H9 (cell line): ENCODE results near the gene ZNF264. TPM values are rescaled to one million over a fixed set of nuclear protein-coding genes. Genes with fewer than 3 reads are reported as not detected.

ENCODE experiments used
- DNase-seq: peaks from one replicate; pipeline ENCODE4 v3.0.0-alpha.2; 2017
- H2AFZ ChIP-seq: one replicate; pipeline ENCODE4 v1.6.1; 2013; ENCODE audit warnings: mild to moderate bottlenecking, low read length, control low read depth, moderate library complexity
- H2AK5ac ChIP-seq: 2 replicates; pipeline ENCODE4 v1.6.1; 2013; ENCODE audit warnings: low read length, control low read depth, mixed read lengths; ENCODE audit not compliant: insufficient read length
- H2BK120ac ChIP-seq: one replicate; pipeline ENCODE4 v1.6.1; 2013; ENCODE audit warnings: low read depth, mild to moderate bottlenecking, low read length, control low read depth, inconsistent platforms; ENCODE audit not compliant: poor library complexity, severe bottlenecking
- H2BK12ac ChIP-seq: 2 replicates; pipeline ENCODE4 v1.6.1; 2013; ENCODE audit warnings: low read length, control low read depth, mixed read lengths, low read depth; ENCODE audit not compliant: insufficient read length
- H2BK15ac ChIP-seq: 2 replicates; pipeline ENCODE4 v1.6.1; 2013; ENCODE audit warnings: low read depth, low read length, control low read depth
- H2BK20ac ChIP-seq: one replicate; pipeline ENCODE4 v1.6.1; 2013; ENCODE audit warnings: low read depth, mild to moderate bottlenecking, low read length, control low read depth, inconsistent platforms; ENCODE audit not compliant: poor library complexity, severe bottlenecking
- H2BK5ac ChIP-seq: 2 replicates; pipeline ENCODE4 v1.6.1; 2013; ENCODE audit warnings: low read length, control low read depth, mixed read lengths; ENCODE audit not compliant: insufficient read length
- H3K14ac ChIP-seq: 2 replicates; pipeline ENCODE4 v1.6.1; 2013; ENCODE audit warnings: low read length, control low read depth; ENCODE audit not compliant: insufficient read depth
- H3K18ac ChIP-seq: 2 replicates; pipeline ENCODE4 v1.6.1; 2013; ENCODE audit warnings: low read depth, mild to moderate bottlenecking, mixed read lengths, low read length, control low read depth; ENCODE audit not compliant: insufficient read length
- H3K23ac ChIP-seq: 2 replicates; pipeline ENCODE4 v1.6.1; 2013; ENCODE audit warnings: low read length, control low read depth, mixed read lengths, low read depth; ENCODE audit not compliant: insufficient read length
- H3K23me2 ChIP-seq: 2 replicates; pipeline ENCODE4 v1.6.1; 2013; ENCODE audit warnings: low read depth, mild to moderate bottlenecking, mixed read lengths, low read length, control low read depth; ENCODE audit not compliant: insufficient read length, poor library complexity, severe bottlenecking
- H3K27ac ChIP-seq: 2 replicates; pipeline ENCODE4 v1.5.1; 2013; ENCODE audit warnings: low read length, control low read depth, mixed read lengths, low read depth; ENCODE audit not compliant: insufficient read length
- H3K27me3 ChIP-seq: 2 replicates; pipeline ENCODE4 v1.6.1; 2013; ENCODE audit warnings: low read length, control low read depth, inconsistent platforms; ENCODE audit not compliant: insufficient read depth
- H3K4ac ChIP-seq: 2 replicates; pipeline ENCODE4 v1.6.1; 2013; ENCODE audit warnings: low read depth, mild to moderate bottlenecking, control low read depth, inconsistent platforms, low read length, moderate library complexity
- H3K4me1 ChIP-seq: 2 replicates; pipeline ENCODE4 v1.6.1; 2013; ENCODE audit warnings: low read length, control low read depth, inconsistent platforms; ENCODE audit not compliant: insufficient read depth
- H3K4me2 ChIP-seq: 2 replicates; pipeline ENCODE4 v1.6.1; 2013; ENCODE audit warnings: low read length, control low read depth, mixed read lengths; ENCODE audit not compliant: insufficient read length, insufficient read depth
- H3K56ac ChIP-seq: 2 replicates; pipeline ENCODE4 v1.6.1; 2013; ENCODE audit warnings: low read depth, mild to moderate bottlenecking, mixed read lengths, low read length, control low read depth; ENCODE audit not compliant: insufficient read length
- H3K79me1 ChIP-seq: 2 replicates; pipeline ENCODE4 v1.6.1; 2013; ENCODE audit warnings: low read depth, mild to moderate bottlenecking, moderate library complexity, low read length, control low read depth, inconsistent platforms; ENCODE audit not compliant: insufficient read depth, poor library complexity, severe bottlenecking
- H3K79me2 ChIP-seq: 2 replicates; pipeline ENCODE4 v1.6.1; 2013; ENCODE audit warnings: low read length, control low read depth, inconsistent platforms; ENCODE audit not compliant: insufficient read depth
- H3K9ac ChIP-seq: 2 replicates; pipeline ENCODE4 v1.6.1; 2013; ENCODE audit warnings: low read length, control low read depth, mixed read lengths; ENCODE audit not compliant: insufficient read length; ENCODE audit errors: extremely low read depth
- H3K9me3 ChIP-seq: one replicate; pipeline ENCODE4 v1.6.1; 2013; ENCODE audit warnings: low read depth, low read length, inconsistent platforms; ENCODE audit not compliant: control insufficient read depth
- H3T11ph ChIP-seq: one replicate; pipeline ENCODE4 v1.6.1; 2013; ENCODE audit warnings: mild to moderate bottlenecking, low read length, control low read depth, inconsistent platforms
- H4K20me1 ChIP-seq: one replicate; pipeline ENCODE4 v1.6.1; 2013; ENCODE audit not compliant: control insufficient read depth, insufficient read length, insufficient read depth
- H4K5ac ChIP-seq: 2 replicates; pipeline ENCODE4 v1.6.1; 2013; ENCODE audit warnings: low read depth, mild to moderate bottlenecking, mixed read lengths, low read length, control low read depth; ENCODE audit not compliant: insufficient read length
- H4K8ac ChIP-seq: replicated peaks from 2 replicates; pipeline ENCODE4 v1.6.1; 2013; ENCODE audit warnings: low read length, control low read depth, mixed read lengths, low read depth; ENCODE audit not compliant: insufficient read length
- H4K91ac ChIP-seq: 2 replicates; pipeline ENCODE4 v1.6.1; 2013; ENCODE audit warnings: low read depth, mild to moderate bottlenecking, moderate library complexity, mixed read lengths, low read length, control low read depth; ENCODE audit not compliant: insufficient read length
- H3K27ac Mint-ChIP-seq, 3 experiments: 2 replicates in 2 of 3; 3 replicates in 1 of 3; pipeline ENCODE4 v1.8.0; 2020 to 2021; ENCODE audit warnings: mixed read lengths in 3 of 3, mild to moderate bottlenecking in 1 of 3, moderate library complexity in 1 of 3
- H3K27me3 Mint-ChIP-seq: 2 replicates; pipeline ENCODE4 v1.8.0; 2021; ENCODE audit warnings: low read depth, mild to moderate bottlenecking, moderate library complexity, mixed read lengths
- H3K36me3 Mint-ChIP-seq, 3 experiments: 2 replicates in 2 of 3; 3 replicates in 1 of 3; pipeline ENCODE4 v1.8.0; 2020 to 2021; ENCODE audit warnings: low read depth in 3 of 3, mixed read lengths in 3 of 3; ENCODE audit not compliant: insufficient read depth in 1 of 3
- H3K4me1 Mint-ChIP-seq, 2 experiments: 2 replicates each; pipeline ENCODE4 v1.8.0; 2020; ENCODE audit warnings: mixed read lengths in 2 of 2
- H3K4me3 Mint-ChIP-seq, 2 experiments: 2 replicates in 1 of 2; 3 replicates in 1 of 2; pipeline ENCODE4 v1.8.0; 2020 to 2021; ENCODE audit warnings: mild to moderate bottlenecking in 2 of 2, mixed read lengths in 2 of 2, moderate library complexity in 1 of 2
- H3K9me3 Mint-ChIP-seq, 2 experiments: 2 replicates in 1 of 2; 3 replicates in 1 of 2; pipeline ENCODE4 v1.8.0; 2020; ENCODE audit warnings: mild to moderate bottlenecking in 2 of 2, mixed read lengths in 2 of 2, moderate library complexity in 1 of 2
- CTCF ChIP-seq: fragments of 200-600 bp; sonication (generic); conservative IDR thresholded peaks from 3 replicates; pipeline ENCODE4 v1.8.0; 2021; ENCODE audit warnings: antibody characterized with exemption, mild to moderate bottlenecking
- WGBS: extraction: QIAGEN DNeasy Blood & Tissue Kit; methylation state at CpG from one replicate; pipeline ENCODE4 v1.1.7; 2013; ENCODE audit warnings: missing lambda C conversion rate, low lambda C conversion rate, mixed read lengths; ENCODE audit not compliant: insufficient read length; ENCODE audit errors: extremely low coverage; 5-methylcytosine and 5-hydroxymethylcytosine counted together
- total RNA-seq: library from RNA; stranded (reverse); gene quantifications from 2 replicates; pipeline ENCODE4 v1.2.1, GENCODE V29; 2021

ZNF264 gene
- total RNA-seq, 1 experiment from 2014 or later: 25.3 TPM

DNA sequence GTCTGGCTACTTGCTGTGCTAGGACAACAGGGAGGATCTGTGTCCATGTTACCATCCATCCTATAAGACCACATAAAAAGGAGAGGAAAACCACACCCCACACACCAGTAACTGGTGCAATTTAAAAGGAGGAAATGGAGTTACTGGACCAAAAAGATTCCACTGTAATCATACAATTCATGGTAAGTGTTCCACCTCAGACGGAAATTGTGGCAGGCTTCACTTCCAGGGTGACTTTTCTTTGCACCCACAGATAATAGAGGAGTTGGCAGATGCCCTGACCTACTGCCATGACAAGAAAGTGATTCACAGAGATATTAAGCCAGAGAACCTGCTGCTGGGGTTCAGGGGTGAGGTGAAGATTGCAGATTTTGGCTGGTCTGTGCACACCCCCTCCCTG lies 41.9 kb downstream of the ZNF264 start:
- Histone ChIP-seq H2AK5ac (no peak overlapping the region), H3K9ac (no peak overlapping the region), H3K18ac (no peak overlapping the region), H2BK20ac (no peak overlapping the region), H3K27me3 (no peaks in the 10 kb centered on the region), H3K79me2 (no peaks in the 10 kb centered on the region), H3K79me1 (no peaks in the 10 kb centered on the region), H3K14ac (no peak overlapping the region), H2BK15ac (no peak overlapping the region), H4K5ac (no peak overlapping the region), H3K23ac (no peak overlapping the region), H3K27ac (no peak overlapping the region), H2BK12ac (no peak overlapping the region), H2AFZ (no peak overlapping the region), H2BK120ac (no peak overlapping the region), H3K4me1 (no peaks in the 10 kb centered on the region), H3K56ac (no peak overlapping the region), H3T11ph (no peak overlapping the region), H4K20me1 (no peaks in the 10 kb centered on the region), H4K91ac (no peak overlapping the region), H3K23me2 (no peaks in the 10 kb centered on the region), H3K4ac (no peak overlapping the region), H3K4me2 (no peak overlapping the region), H2BK5ac (no peak overlapping the region), H3K9me3 (no peaks in the 10 kb centered on the region), H4K8ac (no peak overlapping the region)
- WGBS: no CpG with 5 or more reads among the region's 1 CpG
- Mint-ChIP-seq H3K4me3 (no peak overlapping the region), H3K27me3 (peaks cover 13% of the 10 kb centered on the region), H3K27ac (peak overlapping the region in 1 of 3 experiments; percentile 44; a peak in 1 of 7 replicates), H3K4me1 (peaks cover 3 to 7% of the 10 kb centered on the region in 2 experiments; a peak in 2 of 4 replicates), H3K36me3 (no peaks in the 10 kb centered on the region), H3K9me3 (no peaks in the 10 kb centered on the region; a peak in 1 of 5 replicates)
- TF ChIP-seq CTCF: no peak
- no peak for DNase-seq
